ENCODE measurements around the gene MUC2.

GRCh38 chr11:1034001-1034400, 40.7 kb upstream of the MUC2 start:
- TF ChIP-seq EP300 (IDR thresholded peaks at IDR 0.05), result no peak
- TF ChIP-seq POLR2AphosphoS5 (IDR thresholded peaks at IDR 0.05), result no peak
